ENCODE results near the gene SCLT1.

DNA sequence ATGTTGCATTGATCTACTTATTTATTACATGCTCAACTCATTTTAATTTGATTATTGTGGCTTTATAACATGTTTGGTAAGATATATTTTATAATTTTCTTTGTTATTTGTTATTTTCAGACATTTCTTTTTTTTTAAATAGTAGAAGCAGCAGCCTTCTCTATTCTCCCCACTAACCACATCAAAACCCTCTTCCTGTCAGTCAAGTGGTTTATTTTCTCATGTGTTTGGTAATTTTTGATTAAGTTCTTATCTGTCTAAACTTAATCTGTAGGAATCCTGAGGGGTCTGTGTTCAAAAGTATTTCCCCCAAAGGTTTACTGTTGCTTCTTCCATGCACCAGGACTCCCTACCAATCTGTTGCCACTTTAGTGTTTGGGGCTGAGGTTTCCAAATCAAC, 131.9 kb downstream of the SCLT1 start:
- no peak for TF ChIP-seq ZNF333 (CRISPR knock-in tag; IDR thresholded peaks at IDR 0.05; ENCODE audit: borderline replicate concordance)
- TF ChIP-seq MYNN (CRISPR knock-in tag; IDR thresholded peaks at IDR 0.05; ENCODE audit: low read depth) = no peak
- TF ChIP-seq JUND (CRISPR knock-in tag; IDR thresholded peaks at IDR 0.05) = no peak

Measured in HepG2 (cell line).